Heart right ventricle (tissue), 16 donors: ENCODE results near the gene LMTK3. TPM values are rescaled to one million over a fixed set of nuclear protein-coding genes. Genes with fewer than 3 reads are reported as not detected.

Experiments used
- ATAC-seq, 8 donors: fragments of 200-7000 bp; cut with Tn5 transposase; one replicate each; pipeline ENCODE4 v1.9.1; 2020; ENCODE audit warnings: mild to moderate bottlenecking in 8 of 8, moderate library complexity in 8 of 8, moderate number of reproducible peaks in 1 of 8
- DNase-seq, 2 donors: peaks; one replicate each; pipeline ENCODE4 v3.0.0-alpha.2; 2020
- H3K27ac ChIP-seq, 10 donors: fragments of 200-600 bp; sonication (generic) in 2 of 10; one replicate each; pipeline versions ENCODE4 v1.5.0 to v1.8.0; 2020 to 2022; ENCODE audit warnings: mild to moderate bottlenecking in 3 of 10
- H3K27me3 ChIP-seq, 7 donors: fragments of 200-600 bp; one replicate each; pipeline ENCODE4 v1.8.0; 2021 to 2022; ENCODE audit warnings: mild to moderate bottlenecking in 2 of 7
- H3K36me3 ChIP-seq, 9 donors: fragments of 200-600 bp; sonication (generic) in 1 of 9; one replicate each; pipeline versions ENCODE4 v1.5.0 to v1.8.0; 2020 to 2022; ENCODE audit warnings: mild to moderate bottlenecking in 2 of 9
- H3K4me1 ChIP-seq, 9 donors: fragments of 200-600 bp; sonication (generic) in 1 of 9; one replicate each; pipeline versions ENCODE4 v1.5.0 to v1.8.0; 2020 to 2022; ENCODE audit warnings: mild to moderate bottlenecking in 4 of 9
- H3K4me3 ChIP-seq, 10 donors: fragments of 200-600 bp; sonication (generic) in 2 of 10; one replicate each; pipeline versions ENCODE4 v1.5.0 to v1.8.0; 2020 to 2022; ENCODE audit warnings: mild to moderate bottlenecking in 7 of 10, moderate library complexity in 2 of 10
- H3K9me3 ChIP-seq, 11 donors: fragments of 200-600 bp in 10 of 11; sonication (generic) in 2 of 11; one replicate each; pipeline versions ENCODE4 v1.5.0 to v1.8.0; 2013 to 2022; ENCODE audit warnings: mild to moderate bottlenecking in 2 of 11, control low read depth in 1 of 11, moderate library complexity in 1 of 11
- CTCF ChIP-seq, 9 donors: fragments of 200-600 bp; sonication (generic) in 2 of 9; IDR thresholded peaks; one replicate each; pipeline versions ENCODE4 v1.5.0 to v1.8.0; 2021 to 2022; ENCODE audit warnings: antibody characterized with exemption in 9 of 9, mild to moderate bottlenecking in 5 of 9, moderate library complexity in 1 of 9
- WGBS, 2 donors: extraction: QIAGEN DNeasy Blood & Tissue Kit; methylation state at CpG; one replicate each; pipeline ENCODE4 v1.1.7; 2013; ENCODE audit warnings: inconsistent platforms in 1 of 2; 5-methylcytosine and 5-hydroxymethylcytosine counted together
- intact Hi-C, 10 donors: fragments of 100-400 bp; cut with DNase I; formaldehyde crosslinking; loops; one replicate each; pipeline versions ENCODE4 v1.11.1 to v1.14.2; 2022
- polyA plus RNA-seq, 2 donors: library from polyadenylated mRNA; stranded (reverse); fragments of 200-250 nt; gene quantifications; one replicate each; pipeline ENCODE4 v1.2.3, GENCODE V29; 2013
- total RNA-seq, 10 donors: library from RNA; stranded (reverse); fragmentation: NEBNext Ultra II Directional in 3 of 10; extraction: Animal tissue kit (Norgen Biotek cat#: 25700) in 3 of 10; gene quantifications; one replicate each; pipeline versions ENCODE4 v1.2.1 to v1.2.4, GENCODE V29; 2021 to 2023
- donor health status: Arrhythmogenic right ventricular cardiomyopathy.
- donor health status: ischemic (EF 13 %, LVEDD 7.1; RV severe dilation, severe dysfunction).
- donor health status: healthy with polysubstance abuse.
- donor health status: DM: no; HTN: yes; CAD: no.
- donor health status: DM: no; HTN: no; CAD: no.
- donor health status: ischemic (EF 25% LVEDD 6.9; RV normal size, moderate dysfunction).
- donor health status: ischemic (EF 25% LVEDD 5.7; RV mildly dilated, moderate dysfunction).
- donor health status: healthy.
- donor health status: DM: yes; HTN: yes; CAD: no.
- donor health status: Ischemic cardiomyopathy.
- donor health status: ischemic (EF 35%, LVEDD 5.7; RV mildly dilated, moderate dysfunction).
- donor health status: nonischemic (EF 11% LVEDD 7.7; RV severe dilation, severe dysfunction).
- donor health status: DM: yes; HTN: yes; CAD: no.
- donor health status: PGD.
- donor health status: ischemic (EF 29% LVEDD 5.4; RV normal size, mild dysfunction).
- donor health status: nonischemic (EF 23%, LVEDD 6.1; RV moderate dilation, normal function).

LMTK3 gene
- total and polyA plus RNA-seq, 12 donors = 0.12 to 1.5 (median 0.88) TPM

GRCh38 chr19:48470856-48471255 lies 40.8 kb downstream of the LMTK3 start:
- whole genome bisulfite sequencing, 2 donors = 90 to 94% methylated on average over 10 of the region's 10 CpGs
- peaks cover 7 to 36% (median 15%) of the 10 kb centered on the region in 9 donors for H3K4me1 ChIP-seq
- H3K27me3 ChIP-seq = no peaks in the 10 kb centered on the region
- H3K27ac ChIP-seq = no peak overlapping the region
- H3K9me3 ChIP-seq = no peaks in the 10 kb centered on the region
- peak overlapping the region in 3 of 10 donors; percentile 91 to 98 (median 91) for H3K4me3 ChIP-seq
- DNase-seq (no peak), ATAC-seq (no peak)
- no peak for TF ChIP-seq CTCF (IDR thresholded peaks at IDR 0.05)
- intact Hi-C loops = loop anchor here in 1 of 10 donors (10.0 kb wide), 1 partner anchor 484 kb away; the partner anchor contains the start of gene BAX
- H3K36me3 ChIP-seq = peaks cover 0 to 58% (median 57%) of the 10 kb centered on the region in 9 donors

GRCh38 chr19:48469934-48470680 lies 41.5 kb downstream of the LMTK3 start:
- Histone ChIP-seq H3K4me1 (peaks cover 7 to 36% (median 15%) of the 10 kb centered on the region in 9 donors), H3K36me3 (peaks cover 0 to 51% (median 49%) of the 10 kb centered on the region in 9 donors), H3K9me3 (no peaks in the 10 kb centered on the region), H3K27ac (peak overlapping the region; percentile 97 to 100 (median 99)), H3K4me3 (peak overlapping the region; percentile 82 to 98 (median 90)), H3K27me3 (no peaks in the 10 kb centered on the region)
- ATAC-seq (no peak), DNase-seq (no peak)
- TF ChIP-seq CTCF (IDR thresholded peaks at IDR 0.05) = no peak
- 43 to 48% methylated on average over 20 of the region's 20 CpGs for WGBS, 2 donors
- intact Hi-C loops = loop anchor here in 2 of 10 donors (1.0 to 10.0 kb wide), 4 partner anchors 23 to 485 kb away; partner anchors contain the start of genes BAX (in 1 of the 2), KDELR1 (in 1 of the 2) and TMEM143 (in 1 of the 2)

- TF ChIP-seq CTCF (IDR thresholded peaks at IDR 0.05) = peak in 1 of 9 donors; percentile 20
- ATAC-seq = peak; percentile 76 to 87 (median 81)
- peaks cover 0 to 43% (median 42%) of the 10 kb centered on the region in 9 donors for H3K36me3 ChIP-seq
- H3K4me1 ChIP-seq = peaks cover 7 to 36% (median 15%) of the 10 kb centered on the region in 9 donors
- intact Hi-C loops = loop anchor here in 2 of 10 donors (1.0 to 2.0 kb wide), 3 partner anchors 24 to 107 kb away; partner anchors contain the start of genes KDELR1 (in 1 of the 2) and TMEM143 (in 1 of the 2)
- H3K27me3 ChIP-seq = no peaks in the 10 kb centered on the region
- H3K4me3 ChIP-seq = peak within 1 kb of the TSS; percentile 82 to 98 (median 90)
- no peaks in the 10 kb centered on the region for H3K9me3 ChIP-seq
- 0 to 1% methylated on average over 47 to 65 of the region's 66 CpGs for WGBS, 2 donors
- H3K27ac ChIP-seq = peak within 1 kb of the TSS; percentile 97 to 100 (median 99)
- DNase-seq = peak; percentile 91 to 94
Measured at GRCh38 chr19:48469289-48469881, 42.2 kb downstream of the LMTK3 start, which contains the start of gene CYTH2. Gene CYTH2 (plus strand): TSS chr19:48469369. CDS start chr19:48469508, 139 bp downstream.

- DNase-seq (peak; percentile 99), ATAC-seq (peak; percentile 93 to 97 (median 95))
- no peaks in the 10 kb centered on the region for H3K27me3 ChIP-seq
- 0% methylated on average over 36 of the region's 36 CpGs for WGBS, 2 donors
- H3K9me3 ChIP-seq = no peaks in the 10 kb centered on the region
- peak overlapping the region; percentile 82 to 98 (median 90) for H3K4me3 ChIP-seq
- peak in 1 of 9 donors; percentile 31 for TF ChIP-seq CTCF (IDR thresholded peaks at IDR 0.05)
- H3K27ac ChIP-seq = peak overlapping the region; percentile 97 to 100 (median 99)
- peaks cover 0 to 38% (median 36%) of the 10 kb centered on the region in 9 donors for H3K36me3 ChIP-seq
- peaks cover 7 to 36% (median 15%) of the 10 kb centered on the region in 9 donors for H3K4me1 ChIP-seq
- intact Hi-C loops = loop anchor here in 2 of 10 donors (1.0 to 2.0 kb wide), 3 partner anchors 24 to 106 kb away; partner anchors contain the start of genes KDELR1 (in 1 of the 2) and TMEM143 (in 1 of the 2)
Measured at GRCh38 chr19:48468772-48469288, 42.8 kb downstream of the LMTK3 start.
